Natural killer cell treated with Interleukin-12 subunit alpha and Interleukin-12 subunit beta and Interleukin-15 and Interleukin-18, amount 100 ng/mL, for 72 hours (primary cell): Measurements from ENCODE around the gene OSGEP. TPM values are rescaled to one million over a fixed set of nuclear protein-coding genes. Genes with fewer than 3 reads are reported as not detected.

Experiments
- ATAC-seq, 2 donors: fragments of 150-1000 bp; cut with Tn5 transposase in 1 of 2; sonication (Bioruptor Pico), chemical (Tn5 transposase) in 1 of 2; 2 replicates each; pipeline ENCODE4 v1.10.0; 2021
- DNase-seq: peaks from one replicate; pipeline ENCODE4 v3.0.0; 2022; ENCODE audit warnings: low spot score
- H3K27ac Mint-ChIP-seq, 2 donors: 1 replicate in 1 of 2; 2 replicates in 1 of 2; pipeline ENCODE4 v1.8.0; 2022; ENCODE audit warnings: mixed read lengths in 2 of 2, mild to moderate bottlenecking in 1 of 2, moderate library complexity in 1 of 2
- H3K27me3 Mint-ChIP-seq, 2 donors: 1 replicate in 1 of 2; 2 replicates in 1 of 2; pipeline ENCODE4 v1.8.0; 2022; ENCODE audit warnings: mixed read lengths in 2 of 2
- H3K36me3 Mint-ChIP-seq: one replicate; pipeline ENCODE4 v1.8.0; 2022; ENCODE audit warnings: mixed read lengths
- H3K4me1 Mint-ChIP-seq, 2 donors: 1 replicate in 1 of 2; 2 replicates in 1 of 2; pipeline ENCODE4 v1.8.0; 2022; ENCODE audit warnings: low read depth in 2 of 2, mixed read lengths in 2 of 2, mild to moderate bottlenecking in 1 of 2
- H3K4me3 Mint-ChIP-seq: one replicate; pipeline ENCODE4 v1.8.0; 2022; ENCODE audit warnings: mixed read lengths
- H3K9me3 Mint-ChIP-seq: 2 replicates; pipeline ENCODE4 v1.8.0; 2022; ENCODE audit warnings: mixed read lengths
- total RNA-seq, 2 donors: library from RNA; stranded (reverse); gene quantifications; one replicate each; pipeline ENCODE4 v1.2.3, GENCODE V29; 2022

OSGEP gene
- total RNA-seq, 2 donors from 2014 or later, result 43.1 to 78.0 TPM

DNA sequence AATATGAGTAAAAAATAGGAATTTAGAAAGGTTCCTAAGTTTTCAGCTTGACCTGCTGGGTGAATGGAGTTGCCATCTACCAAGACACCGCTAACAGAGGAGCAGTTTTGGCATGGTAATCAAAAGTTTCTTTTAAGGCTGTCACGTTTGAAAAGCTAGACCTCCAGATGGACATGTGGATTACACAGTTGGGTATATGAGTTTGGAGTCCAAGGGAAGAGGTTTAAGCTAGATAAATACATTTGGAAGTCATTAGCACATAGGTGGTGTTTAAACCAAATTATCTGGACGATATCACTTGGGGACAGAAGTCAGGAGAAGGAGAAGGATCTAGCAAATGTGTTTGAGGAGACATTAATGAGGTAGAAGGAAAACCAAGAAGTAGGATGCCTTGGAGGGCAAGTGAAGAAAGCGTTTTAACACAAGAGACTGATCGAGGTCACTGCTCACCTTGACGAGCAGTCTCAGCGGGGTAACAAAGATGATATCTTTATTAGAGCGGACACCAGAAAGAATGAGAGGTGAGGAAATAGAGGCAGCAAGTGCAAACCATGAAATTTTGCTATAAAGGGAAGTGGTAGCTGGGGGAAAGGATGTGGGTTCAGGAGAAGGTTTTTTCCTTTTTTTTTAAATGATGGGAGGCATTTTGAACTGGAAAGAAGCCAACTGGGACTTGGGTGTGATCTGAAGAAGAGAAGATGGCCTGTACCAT is 32.2 kb upstream of the OSGEP start:
- H3K36me3 Mint-ChIP-seq, result no peaks in the 10 kb centered on the region

DNA sequence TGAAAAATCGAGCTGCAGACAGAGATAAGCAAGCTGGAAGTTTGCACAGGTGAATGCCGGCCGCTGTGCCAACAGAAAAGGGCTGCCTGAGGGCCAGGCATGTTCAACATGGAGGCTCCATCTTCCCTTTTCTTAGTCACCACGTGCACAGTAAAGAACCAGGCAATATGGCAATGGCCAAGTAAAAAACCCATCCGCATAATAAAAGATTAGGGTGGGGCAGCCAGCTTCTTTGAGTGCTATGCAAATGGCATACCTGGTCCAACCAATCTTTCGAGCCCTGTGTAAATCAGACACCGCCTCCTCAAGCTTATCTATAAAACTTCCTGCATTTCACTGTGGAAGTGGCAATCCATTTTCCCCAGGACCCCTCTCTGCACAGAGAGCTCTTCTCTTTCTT is 31.3 kb upstream of the OSGEP start:
- no peaks in the 10 kb centered on the region for H3K36me3 Mint-ChIP-seq
- no peaks in the 10 kb centered on the region for H3K9me3 Mint-ChIP-seq
- H3K27ac Mint-ChIP-seq, result no peak overlapping the region

More for the DNA sequence above, 32.2 kb upstream of the OSGEP start:
- Mint-ChIP-seq H3K9me3 (no peaks in the 10 kb centered on the region), H3K27ac (peak overlapping the region; percentile 3 to 13), H3K4me3 (peak overlapping the region; percentile 53), H3K27me3 (no peaks in the 10 kb centered on the region), H3K4me1 (peaks cover 37 to 38% of the 10 kb centered on the region in 2 donors)
- DNase-seq, result no peak
- no peak for ATAC-seq

DNA sequence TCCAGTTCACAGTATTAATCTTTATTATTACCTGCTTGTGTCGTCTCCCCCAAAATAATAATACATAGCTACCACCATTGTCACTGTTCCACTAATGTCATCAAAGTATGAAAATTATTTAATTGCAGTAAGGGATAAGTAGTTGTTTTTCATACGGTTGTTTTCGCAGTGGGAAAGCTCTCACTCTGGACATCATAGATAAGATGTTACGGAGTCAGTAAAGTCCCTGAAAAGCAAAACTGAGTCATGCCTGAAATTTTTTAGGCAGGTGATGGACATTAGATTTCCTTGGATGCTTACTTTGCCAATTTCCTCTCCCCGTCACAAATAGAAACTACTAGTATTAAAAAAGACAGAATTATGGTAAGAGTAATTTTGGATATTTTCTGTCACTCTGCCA is 27.8 kb upstream of the OSGEP start:
- H3K4me1 Mint-ChIP-seq, result peaks cover 17 to 25% of the 10 kb centered on the region in 2 donors

More for the DNA sequence above, 31.3 kb upstream of the OSGEP start:
- ATAC-seq (no peak), DNase-seq (no peak)
- H3K4me1 Mint-ChIP-seq, result peaks cover 32 to 33% of the 10 kb centered on the region in 2 donors
- no peak overlapping the region for H3K4me3 Mint-ChIP-seq
- no peaks in the 10 kb centered on the region for H3K27me3 Mint-ChIP-seq

DNA sequence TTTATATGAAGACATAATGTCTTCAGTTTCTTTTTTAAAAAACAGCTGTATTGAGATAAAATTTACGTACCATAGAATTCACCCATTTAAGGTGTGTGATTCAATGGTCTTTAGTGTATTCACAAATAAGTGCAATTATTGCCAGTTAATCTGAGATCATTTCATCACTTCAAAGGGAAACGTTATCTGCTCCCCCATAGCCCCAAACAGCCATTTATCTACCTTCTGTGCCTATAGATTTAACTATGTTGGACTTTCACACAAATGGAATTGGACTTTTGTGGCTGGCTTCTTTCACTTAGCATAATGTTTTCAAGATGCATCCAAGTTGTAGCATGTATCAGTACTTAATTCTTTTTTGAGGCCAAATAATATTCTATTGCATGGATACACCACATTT is 24.3 kb upstream of the OSGEP start:
- no peak for DNase-seq
- H3K4me3 Mint-ChIP-seq, result no peak overlapping the region
- H3K27ac Mint-ChIP-seq, result peak overlapping the region in 1 of 2 donors; percentile 18
- no peaks in the 10 kb centered on the region for H3K9me3 Mint-ChIP-seq
- no peak for ATAC-seq
- peaks cover 27 to 38% of the 10 kb centered on the region in 2 donors for H3K4me1 Mint-ChIP-seq
- H3K36me3 Mint-ChIP-seq, result peaks cover 28% of the 10 kb centered on the region
- no peaks in the 10 kb centered on the region for H3K27me3 Mint-ChIP-seq

More for the DNA sequence above, 27.8 kb upstream of the OSGEP start:
- H3K27me3 Mint-ChIP-seq, result no peaks in the 10 kb centered on the region
- ATAC-seq (no peak), DNase-seq (no peak)
- peaks cover 4% of the 10 kb centered on the region for H3K36me3 Mint-ChIP-seq
- no peaks in the 10 kb centered on the region for H3K9me3 Mint-ChIP-seq
- peak overlapping the region; percentile 6 to 26 for H3K27ac Mint-ChIP-seq
- H3K4me3 Mint-ChIP-seq, result no peak overlapping the region

DNA sequence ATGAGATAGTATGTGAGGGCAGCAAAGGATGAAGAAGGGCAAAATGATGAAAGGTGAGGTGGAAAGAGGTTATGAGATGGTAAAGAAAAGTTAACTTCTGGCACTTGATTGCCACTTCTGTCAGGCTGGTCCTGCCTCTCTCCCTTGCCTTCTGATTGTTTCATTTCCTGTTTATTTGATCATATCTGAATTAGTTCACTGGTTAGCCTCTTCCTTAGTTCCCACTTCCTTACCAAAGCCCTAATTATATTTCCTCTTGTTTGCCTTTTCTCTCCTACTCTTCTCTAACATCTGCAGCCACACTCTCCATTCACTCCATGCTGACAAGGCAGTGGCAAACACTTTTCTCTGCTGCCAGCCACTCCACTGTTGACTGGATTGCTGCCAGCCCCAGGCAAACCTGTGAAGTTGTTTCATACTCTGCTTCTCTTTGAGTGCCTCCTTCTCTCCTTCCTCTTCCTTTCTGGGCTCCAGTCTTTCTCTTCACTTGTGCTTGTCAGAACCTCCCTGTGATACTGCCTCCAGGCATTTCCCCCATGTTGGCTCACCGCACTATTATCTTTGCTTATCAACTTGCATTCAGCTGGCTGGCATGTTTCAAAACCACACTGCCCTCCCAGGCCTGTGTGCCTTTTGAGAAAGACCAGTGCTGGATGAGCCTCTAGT is 22.7 kb upstream of the OSGEP start:
- ATAC-seq (peak; percentile 59 to 60), DNase-seq (no peak)
- no peaks in the 10 kb centered on the region for H3K27me3 Mint-ChIP-seq
- peaks cover 33 to 48% of the 10 kb centered on the region in 2 donors for H3K4me1 Mint-ChIP-seq
- H3K4me3 Mint-ChIP-seq, result peak overlapping the region; percentile 69
- no peaks in the 10 kb centered on the region for H3K9me3 Mint-ChIP-seq
- H3K27ac Mint-ChIP-seq, result peak overlapping the region; percentile 89 to 90
- H3K36me3 Mint-ChIP-seq, result peaks cover 38% of the 10 kb centered on the region

DNA sequence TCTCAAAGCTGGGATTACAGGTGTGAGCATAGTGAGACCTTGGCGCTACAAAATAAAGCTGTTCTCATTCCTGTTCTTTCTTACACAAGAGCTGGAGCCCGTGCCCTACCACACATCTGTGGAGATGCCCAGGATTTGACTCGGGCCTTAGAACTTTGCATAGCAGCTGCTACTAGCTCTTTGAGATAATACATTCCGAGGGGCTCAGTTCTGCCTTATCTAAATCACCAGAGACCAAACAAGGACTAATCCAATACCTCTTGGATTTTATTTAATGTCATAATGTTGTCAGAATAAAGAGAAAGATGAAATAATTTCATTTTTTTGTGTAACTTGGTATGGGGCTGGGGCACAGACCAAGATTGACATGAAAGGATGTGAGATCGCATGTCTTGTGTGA is 22.2 kb upstream of the OSGEP start:
- H3K4me3 Mint-ChIP-seq, result peak overlapping the region; percentile 69
- ATAC-seq (no peak), DNase-seq (no peak)
- peak overlapping the region; percentile 89 to 90 for H3K27ac Mint-ChIP-seq
- H3K27me3 Mint-ChIP-seq, result no peaks in the 10 kb centered on the region
- peaks cover 41% of the 10 kb centered on the region for H3K36me3 Mint-ChIP-seq
- H3K4me1 Mint-ChIP-seq, result peaks cover 39 to 54% of the 10 kb centered on the region in 2 donors
- H3K9me3 Mint-ChIP-seq, result no peaks in the 10 kb centered on the region

DNA sequence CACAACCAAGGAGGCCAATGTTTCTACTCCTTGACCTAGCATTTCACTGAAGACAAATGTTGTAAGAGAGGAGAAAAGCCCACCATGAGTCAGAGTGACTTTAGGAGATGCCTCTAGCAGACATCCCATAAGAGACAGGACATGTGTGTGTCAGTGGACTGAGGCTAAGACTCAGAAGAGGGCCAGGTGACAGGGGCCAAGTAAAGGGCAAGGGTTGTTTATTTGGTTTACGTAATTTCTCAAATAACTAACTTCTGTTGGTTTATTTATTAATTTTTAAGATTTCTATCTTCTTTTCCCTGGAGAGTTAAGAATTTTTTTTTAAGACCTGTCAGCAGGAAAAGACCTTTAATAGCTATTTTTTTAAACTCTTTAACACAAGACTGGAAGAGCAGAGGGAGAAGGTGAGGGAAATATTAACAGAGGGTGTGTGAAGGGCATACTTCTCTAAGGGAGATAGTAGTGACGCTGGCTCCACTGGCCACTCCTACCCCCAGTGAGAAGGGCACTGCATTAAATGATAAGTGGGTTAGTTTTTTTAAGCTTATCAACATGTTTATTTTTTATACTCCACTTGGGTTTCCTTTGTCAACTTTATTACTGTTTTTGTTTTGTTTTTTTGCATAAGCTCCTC is 18.0 kb upstream of the OSGEP start:
- DNase-seq (no peak), ATAC-seq (no peak)
- no peaks in the 10 kb centered on the region for H3K27me3 Mint-ChIP-seq
- peak overlapping the region; percentile 34 to 73 for H3K27ac Mint-ChIP-seq
- peak overlapping the region; percentile 38 for H3K4me3 Mint-ChIP-seq
- peaks cover 64 to 72% of the 10 kb centered on the region in 2 donors for H3K4me1 Mint-ChIP-seq
- H3K9me3 Mint-ChIP-seq, result no peaks in the 10 kb centered on the region
- H3K36me3 Mint-ChIP-seq, result peaks cover 54% of the 10 kb centered on the region

DNA sequence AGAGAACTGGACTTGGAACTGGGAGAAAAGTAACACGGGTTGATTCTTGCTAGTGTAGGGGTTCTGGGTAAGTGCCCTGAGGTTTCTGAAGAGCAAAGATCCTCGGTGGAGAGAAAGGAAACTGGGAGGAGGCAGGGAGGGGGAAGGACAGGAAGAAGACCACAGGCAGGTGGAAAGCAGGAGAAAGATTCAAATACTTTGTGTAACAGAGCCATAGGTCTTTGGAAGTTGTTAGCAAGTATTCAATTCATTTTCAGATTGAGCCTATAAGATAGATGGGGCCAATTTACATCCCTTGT is 15.9 kb upstream of the OSGEP start:
- Mint-ChIP-seq H3K36me3 (peaks cover 43% of the 10 kb centered on the region), H3K4me1 (peaks cover 49 to 56% of the 10 kb centered on the region in 2 donors), H3K27me3 (no peaks in the 10 kb centered on the region), H3K9me3 (no peaks in the 10 kb centered on the region), H3K4me3 (peak overlapping the region; percentile 99), H3K27ac (peak overlapping the region; percentile 97)
- DNase-seq (no peak), ATAC-seq (no peak)

DNA sequence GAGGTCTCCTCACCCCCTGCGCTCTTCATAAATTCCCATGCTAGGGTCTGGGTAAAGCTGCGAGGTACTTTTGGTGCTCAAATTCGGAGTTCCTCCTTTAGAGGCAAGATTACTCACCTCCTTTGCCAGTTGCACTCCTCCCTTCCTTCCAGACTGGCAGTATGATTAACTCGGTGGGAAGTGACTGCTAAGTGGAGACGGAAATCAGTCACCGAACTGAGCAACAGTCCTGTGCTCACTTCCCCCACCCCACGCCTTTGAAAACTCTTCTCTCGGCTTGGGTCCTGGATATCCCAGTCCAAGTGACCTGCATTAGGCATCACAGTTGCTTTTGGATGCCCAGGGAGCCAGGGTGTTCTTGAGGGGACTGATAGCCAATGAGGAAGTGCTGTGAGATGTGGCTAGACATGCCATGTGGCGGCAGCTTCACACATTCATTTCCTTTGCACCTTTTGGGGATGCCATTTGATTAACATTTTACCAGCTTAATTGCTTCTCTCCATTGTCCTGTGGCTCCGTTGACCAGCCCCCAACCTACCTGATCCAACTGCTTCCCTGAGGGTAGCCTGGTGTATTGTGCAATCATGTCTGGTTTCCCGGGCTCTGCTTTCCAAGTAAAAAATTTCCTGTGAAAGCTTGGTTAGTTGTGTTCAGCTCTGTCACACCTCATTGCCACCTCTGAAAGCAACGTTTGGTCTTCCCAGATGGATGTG is 15.4 kb upstream of the OSGEP start:
- ATAC-seq, result peak; percentile 69 to 74
- H3K4me1 Mint-ChIP-seq, result peaks cover 47 to 53% of the 10 kb centered on the region in 2 donors
- peak; percentile 67 for DNase-seq
- H3K27me3 Mint-ChIP-seq, result no peaks in the 10 kb centered on the region
- peak overlapping the region; percentile 99 for H3K4me3 Mint-ChIP-seq
- H3K9me3 Mint-ChIP-seq, result no peaks in the 10 kb centered on the region
- peak overlapping the region; percentile 97 for H3K27ac Mint-ChIP-seq
- H3K36me3 Mint-ChIP-seq, result peaks cover 40% of the 10 kb centered on the region

DNA sequence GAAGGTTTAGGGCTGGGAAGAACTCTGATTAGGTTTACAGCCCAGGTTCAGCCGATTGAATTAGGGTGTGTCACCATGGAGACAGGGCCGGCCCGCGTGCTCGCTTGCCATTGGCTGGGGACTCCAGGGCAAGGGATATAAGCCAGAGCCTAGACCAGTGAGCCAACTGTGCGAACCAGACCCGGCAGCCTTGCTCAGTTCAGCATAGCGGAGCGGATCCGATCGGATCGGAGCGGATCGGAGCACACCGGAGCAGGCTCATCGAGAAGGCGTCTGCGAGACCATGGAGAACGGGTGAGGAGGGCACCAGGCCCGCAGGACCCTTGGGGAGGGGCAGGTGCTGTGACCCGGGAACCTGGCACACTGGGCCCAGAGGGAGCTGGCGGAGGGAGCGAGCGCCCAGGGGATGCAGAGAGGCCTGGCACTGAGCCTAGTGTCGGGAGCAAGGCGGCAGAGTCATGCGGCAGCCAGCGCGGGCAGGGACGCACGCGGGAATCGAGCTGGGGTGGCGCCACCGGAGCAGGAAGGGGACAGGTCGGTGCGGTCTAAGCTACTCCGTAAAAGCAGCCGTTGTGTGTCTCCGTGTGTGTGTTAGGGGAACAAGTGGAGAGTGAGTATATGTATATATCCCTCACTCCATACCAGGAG is 14.8 kb upstream of the OSGEP start, which contains the start of gene PNP:
TSS of gene PNP (plus strand) at position 165 of the 648 bp plus-strand sequence. CDS start at position 284, 119 bp downstream.
- H3K4me1 Mint-ChIP-seq, result peaks cover 42 to 46% of the 10 kb centered on the region in 2 donors

DNA sequence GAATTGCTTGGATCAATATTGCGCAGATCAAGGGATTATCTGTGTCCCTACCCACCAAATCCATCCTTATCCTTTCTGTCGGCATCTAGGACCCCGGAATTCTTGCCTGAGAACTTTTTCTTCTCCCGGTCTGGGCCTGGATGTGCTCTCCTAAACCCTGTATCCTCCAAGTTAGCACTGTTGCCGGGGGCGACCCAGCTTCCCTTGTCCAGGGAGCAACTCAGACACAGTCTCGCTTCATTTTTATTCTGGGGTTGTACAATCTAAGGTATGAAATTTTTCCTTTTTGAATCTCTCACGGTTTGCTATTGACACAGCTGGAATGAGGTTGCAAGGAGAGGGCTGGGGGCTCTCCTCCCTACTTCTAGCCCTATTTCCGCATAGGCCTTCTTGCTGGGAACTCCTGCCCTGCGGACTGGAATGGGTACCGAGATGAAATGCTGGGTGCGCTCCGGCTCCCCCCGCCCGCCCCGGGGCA is 14.2 kb upstream of the OSGEP start:
- peaks cover 27% of the 10 kb centered on the region for H3K36me3 Mint-ChIP-seq
- no peak for ATAC-seq
- H3K4me1 Mint-ChIP-seq, result peaks cover 37 to 41% of the 10 kb centered on the region in 2 donors
- no peaks in the 10 kb centered on the region for H3K27me3 Mint-ChIP-seq
- H3K4me3 Mint-ChIP-seq, result peak overlapping the region; percentile 99
- no peaks in the 10 kb centered on the region for H3K9me3 Mint-ChIP-seq
- peak overlapping the region; percentile 97 for H3K27ac Mint-ChIP-seq
- no peak for DNase-seq

More for the DNA sequence above, 14.8 kb upstream of the OSGEP start, which contains the start of gene PNP:
- Mint-ChIP-seq H3K27ac (peak within 1 kb of the TSS; percentile 97), H3K36me3 (peaks cover 33% of the 10 kb centered on the region), H3K9me3 (no peaks in the 10 kb centered on the region), H3K27me3 (no peaks in the 10 kb centered on the region), H3K4me3 (peak within 1 kb of the TSS; percentile 99)
- ATAC-seq (peak; percentile 95 to 96), DNase-seq (peak; percentile 86)

DNA sequence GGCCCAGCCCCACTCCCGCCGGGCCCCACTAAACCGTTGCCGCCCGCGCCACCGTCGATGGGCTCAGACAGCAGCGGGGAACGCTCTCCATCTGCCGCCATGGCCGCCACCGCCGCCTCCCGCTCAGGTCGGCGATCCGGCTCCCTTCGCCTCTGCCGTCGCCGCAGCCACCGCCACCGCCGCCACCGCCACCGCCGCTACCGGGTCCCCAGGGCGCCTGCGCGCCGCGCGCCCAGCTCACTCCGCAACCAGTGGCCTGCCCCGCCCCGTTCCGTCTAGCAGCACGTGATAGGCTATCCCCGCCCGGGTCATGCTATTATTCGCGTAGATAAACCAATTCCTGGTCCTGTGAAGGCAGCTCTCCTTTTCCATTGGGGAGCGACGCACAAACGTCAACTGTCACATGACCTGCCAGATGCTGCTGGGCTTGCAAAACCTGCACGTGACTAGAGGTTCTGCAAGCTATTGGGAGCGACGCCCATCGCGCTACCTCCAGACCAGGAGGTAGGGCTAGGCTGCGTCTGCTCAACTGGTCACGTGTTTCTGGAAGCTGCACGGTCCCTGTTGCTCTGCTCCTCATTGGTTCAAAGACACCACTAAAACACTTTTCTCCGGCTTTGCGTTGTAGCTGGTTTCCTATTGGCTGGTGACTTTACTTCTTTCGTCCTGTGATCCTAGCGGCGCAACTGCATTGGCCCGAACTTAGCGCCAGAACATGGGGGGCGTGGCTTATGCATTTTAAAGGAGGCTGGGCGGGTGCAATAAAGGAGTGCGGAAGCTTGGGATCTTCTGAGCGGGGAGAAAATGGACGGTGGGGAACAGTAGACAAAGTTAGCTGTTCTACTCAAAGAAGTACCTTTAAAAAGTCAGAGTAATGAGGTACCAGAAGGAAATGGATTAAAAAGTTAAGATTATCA is 6.9 kb upstream of the OSGEP start, which contains the start of gene PIP4P1:
TSS of gene PIP4P1 (minus strand) at position 210 of the 917 bp plus-strand sequence. CDS start at position 101, 109 bp downstream.
- ATAC-seq (peak; percentile 97), DNase-seq (peak; percentile 99)
- H3K27ac Mint-ChIP-seq, result peak within 1 kb of the TSS; percentile 80 to 92
- H3K36me3 Mint-ChIP-seq, result peaks cover 15% of the 10 kb centered on the region
- no peaks in the 10 kb centered on the region for H3K9me3 Mint-ChIP-seq
- H3K4me3 Mint-ChIP-seq, result peak within 1 kb of the TSS; percentile 95
- peaks cover 24 to 27% of the 10 kb centered on the region in 2 donors for H3K4me1 Mint-ChIP-seq
- no peaks in the 10 kb centered on the region for H3K27me3 Mint-ChIP-seq
